SJCRH30 (cell line): ENCODE data around the gene NDUFS1. TPM values are rescaled to one million over a fixed set of nuclear protein-coding genes. Genes with fewer than 3 reads are reported as not detected.
A peak's percentile ranks its signal among the peaks of the same experiment; 100 is the strongest.

Source experiments
- DNase-seq, 2 experiments: peaks; one replicate each; pipeline ENCODE4 v3.0.0-alpha.2; 2015 to 2020
- H3K27ac ChIP-seq: fragments of 250-450 bp; sonication (Bioruptor Pico); 2 replicates; pipeline ENCODE4 v1.5.1; 2020; ENCODE audit warnings: mild to moderate bottlenecking, moderate library complexity
- H3K27me3 ChIP-seq: fragments of 250-450 bp; sonication (Bioruptor Pico); 2 replicates; pipeline ENCODE4 v1.5.1; 2020; ENCODE audit warnings: mild to moderate bottlenecking, moderate library complexity
- H3K36me3 ChIP-seq: fragments of 250-450 bp; sonication (Bioruptor Pico); 2 replicates; pipeline ENCODE4 v1.5.1; 2020; ENCODE audit warnings: mild to moderate bottlenecking, moderate library complexity
- H3K4me1 ChIP-seq: fragments of 250-450 bp; sonication (Bioruptor Pico); 2 replicates; pipeline ENCODE4 v1.5.1; 2020; ENCODE audit warnings: mild to moderate bottlenecking, moderate library complexity
- H3K4me3 ChIP-seq: fragments of 250-450 bp; sonication (Bioruptor Pico); 2 replicates; pipeline ENCODE4 v1.5.1; 2020; ENCODE audit warnings: mild to moderate bottlenecking, moderate library complexity
- H3K9me3 ChIP-seq: fragments of 250-450 bp; sonication (Bioruptor Pico); replicated peaks from 2 replicates; pipeline ENCODE4 v1.5.1; 2020; ENCODE audit warnings: mild to moderate bottlenecking, moderate library complexity
- total RNA-seq: library from RNA; depleted of rRNA; stranded (reverse); fragments of >200 nt; shearing (Covaris generic); gene quantifications from 2 replicates; pipeline ENCODE4 v1.2.3, GENCODE V29; 2014

The NDUFS1 gene
- total RNA-seq, 1 experiment from 2014 or later = 124 TPM

DNA sequence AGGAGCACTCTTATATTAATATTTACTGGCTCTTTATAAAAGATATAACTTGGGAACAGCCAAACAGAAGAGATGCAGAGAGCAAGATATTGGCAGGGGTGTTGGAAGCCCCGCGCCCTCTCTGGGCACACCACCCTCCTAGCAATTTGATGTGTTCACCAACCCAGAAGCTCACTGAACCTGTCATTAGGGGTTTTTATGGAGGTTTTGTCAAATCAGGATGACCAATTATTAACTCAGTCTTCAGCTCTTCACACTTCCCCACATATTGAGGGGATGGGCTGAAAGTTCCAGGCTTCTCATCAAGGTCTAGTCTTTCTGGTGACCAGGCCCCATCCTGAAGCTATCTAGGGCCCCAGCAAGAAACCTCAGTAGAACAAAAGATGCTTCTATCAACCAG, 62.4 kb downstream of the NDUFS1 start:
- Histone ChIP-seq H3K4me3 (no peak overlapping the region), H3K9me3 (no peaks in the 10 kb centered on the region), H3K36me3 (no peaks in the 10 kb centered on the region; the same call in 1 of the 2 replicates), H3K4me1 (no peaks in the 10 kb centered on the region), H3K27me3 (no peaks in the 10 kb centered on the region), H3K27ac (no peak overlapping the region)
- DNase-seq = no peak

GRCh38 chr2:206095536-206096332, 63.5 kb downstream of the NDUFS1 start:
- Histone ChIP-seq H3K27me3 (no peaks in the 10 kb centered on the region), H3K27ac (no peak overlapping the region), H3K9me3 (no peaks in the 10 kb centered on the region), H3K36me3 (no peaks in the 10 kb centered on the region; the same call in 1 of the 2 replicates), H3K4me3 (no peak overlapping the region), H3K4me1 (no peaks in the 10 kb centered on the region)
- DNase-seq = no peak

DNA sequence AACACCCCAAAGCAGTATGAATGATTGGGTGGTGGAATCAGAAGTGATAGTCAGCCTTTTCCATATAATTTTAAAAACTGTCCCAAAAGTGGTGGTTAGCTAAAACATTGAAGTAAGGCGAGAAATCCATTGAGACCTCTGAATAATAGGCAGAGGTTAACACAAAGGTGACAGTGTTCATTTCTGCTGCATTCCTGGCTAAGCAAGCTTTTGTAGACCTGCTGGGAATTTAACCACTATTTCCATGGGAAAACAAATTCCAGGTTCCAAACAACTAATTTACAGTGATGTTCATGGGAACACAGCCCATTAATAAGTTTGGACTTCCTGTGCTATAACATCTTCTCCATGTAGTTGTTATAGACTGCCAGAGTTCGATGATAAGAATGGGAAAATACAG, 66.9 kb downstream of the NDUFS1 start:
- no peaks in the 10 kb centered on the region for H3K9me3 ChIP-seq
- no peak for DNase-seq

GRCh38 chr2:206088248-206088647, 71.0 kb downstream of the NDUFS1 start:
- no peaks in the 10 kb centered on the region; the same call in 1 of the 2 replicates for H3K36me3 ChIP-seq
- no peaks in the 10 kb centered on the region for H3K9me3 ChIP-seq
- H3K27ac ChIP-seq = no peak overlapping the region
- no peak for DNase-seq
- no peak overlapping the region for H3K4me3 ChIP-seq
- no peaks in the 10 kb centered on the region for H3K4me1 ChIP-seq
- H3K27me3 ChIP-seq = no peaks in the 10 kb centered on the region

More for the DNA sequence above, 66.9 kb downstream of the NDUFS1 start:
- no peaks in the 10 kb centered on the region for H3K27me3 ChIP-seq
- no peaks in the 10 kb centered on the region for H3K4me1 ChIP-seq
- no peak overlapping the region for H3K4me3 ChIP-seq
- no peaks in the 10 kb centered on the region; the same call in 1 of the 2 replicates for H3K36me3 ChIP-seq
- H3K27ac ChIP-seq = no peak overlapping the region

GRCh38 chr2:206086716-206087350, 72.4 kb downstream of the NDUFS1 start:
- Histone ChIP-seq H3K4me1 (no peaks in the 10 kb centered on the region), H3K9me3 (no peaks in the 10 kb centered on the region), H3K4me3 (peak overlapping the region; percentile 75), H3K36me3 (no peaks in the 10 kb centered on the region), H3K27ac (peak overlapping the region; percentile 88; the same call in 1 of the 2 replicates), H3K27me3 (no peaks in the 10 kb centered on the region)
- peak in 1 of 2 experiments; percentile 46 for DNase-seq

- H3K4me3 ChIP-seq = peak within 1 kb of the TSS; percentile 75
- H3K27me3 ChIP-seq = no peaks in the 10 kb centered on the region
- no peaks in the 10 kb centered on the region for H3K36me3 ChIP-seq
- DNase-seq = peak; percentile 82 to 89
- no peaks in the 10 kb centered on the region for H3K9me3 ChIP-seq
- peak within 1 kb of the TSS; percentile 88 for H3K27ac ChIP-seq
- no peaks in the 10 kb centered on the region for H3K4me1 ChIP-seq
These were observed 73.3 kb downstream of the NDUFS1 start, which contains the start of gene INO80D for GRCh38 chr2:206085742-206086445. Gene INO80D (minus strand): TSS chr2:206086174. CDS start chr2:206063016, 23,158 bp downstream.

- peak; percentile 45 to 57 for DNase-seq
These were observed 74.1 kb downstream of the NDUFS1 start for GRCh38 chr2:206084870-206085741.

GRCh38 chr2:206084439-206084869, 74.8 kb downstream of the NDUFS1 start:
- Histone ChIP-seq H3K4me3 (peak overlapping the region; percentile 75), H3K4me1 (no peaks in the 10 kb centered on the region), H3K9me3 (no peaks in the 10 kb centered on the region), H3K36me3 (no peaks in the 10 kb centered on the region), H3K27ac (peak overlapping the region; percentile 82), H3K27me3 (no peaks in the 10 kb centered on the region)
- DNase-seq = peak; percentile 85 to 89

More at GRCh38 chr2:206084870-206085741, 74.1 kb downstream of the NDUFS1 start:
- no peaks in the 10 kb centered on the region for H3K36me3 ChIP-seq
- no peaks in the 10 kb centered on the region for H3K27me3 ChIP-seq
- H3K9me3 ChIP-seq = no peaks in the 10 kb centered on the region
- no peaks in the 10 kb centered on the region for H3K4me1 ChIP-seq
- peak overlapping the region; percentile 82 for H3K27ac ChIP-seq
- peak overlapping the region; percentile 75 for H3K4me3 ChIP-seq

- peak in 1 of 2 experiments; percentile 24 for DNase-seq
- Histone ChIP-seq H3K4me1 (no peaks in the 10 kb centered on the region), H3K27me3 (no peaks in the 10 kb centered on the region), H3K4me3 (peak overlapping the region; percentile 75), H3K9me3 (no peaks in the 10 kb centered on the region), H3K27ac (peak overlapping the region; percentile 82), H3K36me3 (no peaks in the 10 kb centered on the region)
These were observed 75.4 kb downstream of the NDUFS1 start for GRCh38 chr2:206083602-206084438.

DNA sequence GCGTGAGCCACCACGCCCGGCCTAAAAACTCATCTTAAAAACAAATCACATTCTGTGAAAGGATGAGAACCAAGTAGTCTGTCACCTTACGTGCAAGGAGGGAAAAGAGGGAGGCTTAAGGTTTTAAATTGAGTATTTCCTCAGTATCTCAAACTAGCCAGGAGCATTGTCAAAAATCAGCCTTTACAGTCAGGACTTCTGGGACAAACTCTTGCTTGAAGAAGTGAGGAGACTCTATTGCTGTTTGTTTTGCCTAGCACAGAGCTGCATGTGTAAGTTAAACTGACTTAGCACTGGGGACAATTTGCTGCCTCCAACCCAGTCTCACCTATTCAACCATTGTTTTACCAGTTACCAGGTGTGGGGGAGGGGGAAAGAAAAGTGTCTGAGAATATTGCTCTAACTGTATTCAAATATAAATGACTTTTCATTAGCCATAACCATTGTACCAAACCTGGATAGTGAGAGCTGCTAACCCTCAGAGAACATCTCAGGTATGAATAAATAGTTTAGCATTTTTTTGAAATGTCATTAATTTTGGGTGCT, 76.9 kb downstream of the NDUFS1 start:
- DNase-seq = no peak
- H3K4me1 ChIP-seq = no peaks in the 10 kb centered on the region
- H3K9me3 ChIP-seq = no peaks in the 10 kb centered on the region
- no peaks in the 10 kb centered on the region for H3K36me3 ChIP-seq
- H3K4me3 ChIP-seq = no peak overlapping the region
- no peaks in the 10 kb centered on the region for H3K27me3 ChIP-seq
- no peak overlapping the region for H3K27ac ChIP-seq

- no peaks in the 10 kb centered on the region for H3K36me3 ChIP-seq
- no peak for DNase-seq
- no peak overlapping the region for H3K4me3 ChIP-seq
- H3K27me3 ChIP-seq = no peaks in the 10 kb centered on the region
- H3K27ac ChIP-seq = no peak overlapping the region
- H3K4me1 ChIP-seq = no peaks in the 10 kb centered on the region
- no peaks in the 10 kb centered on the region for H3K9me3 ChIP-seq
These were observed 78.3 kb downstream of the NDUFS1 start for GRCh38 chr2:206080927-206081326.

GRCh38 chr2:206079699-206080465, 79.4 kb downstream of the NDUFS1 start:
- no peaks in the 10 kb centered on the region for H3K4me1 ChIP-seq
- H3K27ac ChIP-seq = no peak overlapping the region
- no peaks in the 10 kb centered on the region for H3K9me3 ChIP-seq
- peak in 1 of 2 experiments; percentile 20 for DNase-seq
- no peaks in the 10 kb centered on the region for H3K27me3 ChIP-seq
- no peak overlapping the region for H3K4me3 ChIP-seq
- no peaks in the 10 kb centered on the region for H3K36me3 ChIP-seq
